ENCODE measurements around the gene MBD3L4.
A peak's percentile ranks its signal among the peaks of the same experiment; 100 is the strongest.
"Not testable (repeated sequence)": the region's sequence is repeated elsewhere in the genome, so short reads cannot be mapped to it uniquely, and the experiment has no call there.

MBD3L4 gene

GRCh38 chr19:7069904-7070226, 29.9 kb upstream of the MBD3L4 start:
- TF ChIP-seq, protein P1, sequence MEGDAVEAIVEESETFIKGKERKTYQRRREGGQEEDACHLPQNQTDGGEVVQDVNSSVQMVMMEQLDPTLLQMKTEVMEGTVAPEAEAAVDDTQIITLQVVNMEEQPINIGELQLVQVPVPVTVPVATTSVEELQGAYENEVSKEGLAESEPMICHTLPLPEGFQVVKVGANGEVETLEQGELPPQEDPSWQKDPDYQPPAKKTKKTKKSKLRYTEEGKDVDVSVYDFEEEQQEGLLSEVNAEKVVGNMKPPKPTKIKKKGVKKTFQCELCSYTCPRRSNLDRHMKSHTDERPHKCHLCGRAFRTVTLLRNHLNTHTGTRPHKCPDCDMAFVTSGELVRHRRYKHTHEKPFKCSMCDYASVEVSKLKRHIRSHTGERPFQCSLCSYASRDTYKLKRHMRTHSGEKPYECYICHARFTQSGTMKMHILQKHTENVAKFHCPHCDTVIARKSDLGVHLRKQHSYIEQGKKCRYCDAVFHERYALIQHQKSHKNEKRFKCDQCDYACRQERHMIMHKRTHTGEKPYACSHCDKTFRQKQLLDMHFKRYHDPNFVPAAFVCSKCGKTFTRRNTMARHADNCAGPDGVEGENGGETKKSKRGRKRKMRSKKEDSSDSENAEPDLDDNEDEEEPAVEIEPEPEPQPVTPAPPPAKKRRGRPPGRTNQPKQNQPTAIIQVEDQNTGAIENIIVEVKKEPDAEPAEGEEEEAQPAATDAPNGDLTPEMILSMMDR (IDR thresholded peaks at IDR 0.05; ENCODE audit: insufficient read depth, low read depth, low read length, missing control alignments): no peak
- DNase-seq (ENCODE audit: low read depth): peak; percentile 18
- H3K4me3 ChIP-seq (ENCODE audit: low read length): peak overlapping the region; percentile 93

- peak within 1 kb of the TSS; percentile 93 for H3K4me3 ChIP-seq (ENCODE audit: low read length)
- TF ChIP-seq, protein P1 (IDR thresholded peaks at IDR 0.05; ENCODE audit: insufficient read depth, low read depth, low read length, missing control alignments): no peak
- DNase-seq (ENCODE audit: low read depth): peak; percentile 99
Observed at GRCh38 chr19:7069042-7069903, 29.3 kb upstream of the MBD3L4 start, which contains the start of gene ZNF557. TSS of gene ZNF557 (plus strand) at chr19:7069703. CDS start at chr19:7075075, 5,372 bp downstream.

GRCh38 chr19:7068599-7068998, 28.6 kb upstream of the MBD3L4 start:
- H3K4me3 ChIP-seq (ENCODE audit: low read length): peak overlapping the region; percentile 16
- TF ChIP-seq, protein P1 (IDR thresholded peaks at IDR 0.05; ENCODE audit: insufficient read depth, low read depth, low read length, missing control alignments): no peak

GRCh38 chr19:7067716-7068115, 27.7 kb upstream of the MBD3L4 start:
- TF ChIP-seq, protein P1 (IDR thresholded peaks at IDR 0.05; ENCODE audit: insufficient read depth, low read depth, low read length, missing control alignments): no peak

More at GRCh38 chr19:7068599-7068998, 28.6 kb upstream of the MBD3L4 start:
- no peak for DNase-seq (ENCODE audit: low read depth)

DNA sequence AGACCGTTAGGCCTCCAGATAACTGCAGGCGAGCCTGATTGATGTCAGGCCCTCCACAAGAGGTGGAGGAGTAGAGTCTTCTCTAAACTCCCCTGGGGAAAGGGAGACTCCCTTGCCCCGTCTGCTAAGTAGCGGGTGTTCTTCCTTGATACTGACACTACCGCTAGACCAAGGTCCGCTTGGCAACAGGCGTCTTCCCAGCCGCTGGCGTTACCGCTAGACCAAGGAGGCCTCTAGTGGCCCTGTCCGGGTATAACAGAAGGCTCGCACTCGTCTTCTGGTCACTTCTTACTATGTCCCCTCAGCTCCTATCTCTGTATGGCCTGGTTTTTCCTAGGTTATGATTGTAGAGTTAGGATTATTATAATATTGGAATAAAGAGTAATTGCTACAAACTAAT, 27.1 kb upstream of the MBD3L4 start:
- DNase-seq (ENCODE audit: low read depth): peak; percentile 22

More at GRCh38 chr19:7067716-7068115, 27.7 kb upstream of the MBD3L4 start:
- DNase-seq (ENCODE audit: low read depth): no peak
- H3K4me3 ChIP-seq (ENCODE audit: low read length): no peak overlapping the region

DNA sequence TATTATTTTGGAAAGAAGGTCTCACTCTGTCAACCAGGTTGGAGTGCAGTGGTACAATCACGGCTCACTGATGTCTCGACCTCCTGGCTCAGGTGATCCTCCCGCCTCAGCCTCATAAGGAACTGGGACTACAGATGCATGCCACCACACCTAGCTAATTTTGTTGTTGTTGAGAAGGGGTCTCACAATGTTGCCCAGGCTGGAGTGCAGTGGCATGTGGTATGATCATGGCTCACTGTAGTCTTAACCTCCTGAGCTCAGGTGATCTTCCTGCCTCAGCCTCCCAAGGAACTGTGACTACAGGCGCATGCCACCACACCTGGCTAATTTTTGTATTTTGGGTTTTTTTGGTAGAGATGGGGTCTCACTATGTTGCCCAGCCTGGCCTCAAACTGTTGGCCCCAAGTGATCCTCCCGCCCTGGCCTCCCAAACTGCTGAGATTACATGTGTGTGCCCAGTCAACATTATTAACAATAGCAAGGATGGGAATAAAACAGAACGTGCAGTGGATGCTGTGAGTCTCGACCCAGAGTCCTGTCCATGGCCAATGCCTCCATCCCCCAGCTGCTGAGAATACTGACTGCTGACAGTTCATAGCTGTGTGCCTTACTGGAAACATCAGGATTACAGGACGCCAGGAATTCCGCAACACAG, 23.9 kb upstream of the MBD3L4 start:
- DNase-seq (ENCODE audit: low read depth): no peak
- TF ChIP-seq, protein P1 (IDR thresholded peaks at IDR 0.05; ENCODE audit: insufficient read depth, low read depth, low read length, missing control alignments): no peak

More for the DNA sequence above, 27.1 kb upstream of the MBD3L4 start:
- not testable (repeated sequence) for H3K4me3 ChIP-seq (ENCODE audit: low read length)
- TF ChIP-seq, protein P1 (IDR thresholded peaks at IDR 0.05; ENCODE audit: insufficient read depth, low read depth, low read length, missing control alignments): peak; percentile 33

More for the DNA sequence above, 23.9 kb upstream of the MBD3L4 start:
- no peak overlapping the region for H3K4me3 ChIP-seq (ENCODE audit: low read length)
